SK-N-MC (cell line): ENCODE results near the gene GPC5.

Experiments
- EZH2 ChIP-seq: fragments of 200-600 bp; sonication (generic); IDR thresholded peaks from one replicate; pipeline ENCODE4 v1.6.1; 2017; ENCODE audit warnings: antibody characterized with exemption
- POLR2AphosphoS5 ChIP-seq: IDR thresholded peaks from 2 replicates; pipeline ENCODE4 v1.6.1; 2012; ENCODE audit warnings: mild to moderate bottlenecking, low read depth, low read length, borderline replicate concordance

GRCh38 chr13:92387245-92387644 is 988.8 kb downstream of the GPC5 start:
- TF ChIP-seq EZH2 (no peak), POLR2AphosphoS5 (no peak)
